Stimulated activated CD4-positive, alpha-beta T cell treated with anti-CD3 and anti-CD28 coated beads, Interleukin-12 subunit alpha, Interleukin-12 subunit beta, amount 100 ng/mL, for 48 hours (primary cell): ENCODE measurements around the gene CHST15.

Experiments
- DNase-seq, 3 donors: peaks; one replicate each; pipeline ENCODE4 v3.0.0-alpha.2; 2020; ENCODE audit warnings: low read depth in 2 of 3, low spot score in 1 of 3

The CHST15 gene, protein sequence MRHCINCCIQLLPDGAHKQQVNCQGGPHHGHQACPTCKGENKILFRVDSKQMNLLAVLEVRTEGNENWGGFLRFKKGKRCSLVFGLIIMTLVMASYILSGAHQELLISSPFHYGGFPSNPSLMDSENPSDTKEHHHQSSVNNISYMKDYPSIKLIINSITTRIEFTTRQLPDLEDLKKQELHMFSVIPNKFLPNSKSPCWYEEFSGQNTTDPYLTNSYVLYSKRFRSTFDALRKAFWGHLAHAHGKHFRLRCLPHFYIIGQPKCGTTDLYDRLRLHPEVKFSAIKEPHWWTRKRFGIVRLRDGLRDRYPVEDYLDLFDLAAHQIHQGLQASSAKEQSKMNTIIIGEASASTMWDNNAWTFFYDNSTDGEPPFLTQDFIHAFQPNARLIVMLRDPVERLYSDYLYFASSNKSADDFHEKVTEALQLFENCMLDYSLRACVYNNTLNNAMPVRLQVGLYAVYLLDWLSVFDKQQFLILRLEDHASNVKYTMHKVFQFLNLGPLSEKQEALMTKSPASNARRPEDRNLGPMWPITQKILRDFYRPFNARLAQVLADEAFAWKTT

DNA sequence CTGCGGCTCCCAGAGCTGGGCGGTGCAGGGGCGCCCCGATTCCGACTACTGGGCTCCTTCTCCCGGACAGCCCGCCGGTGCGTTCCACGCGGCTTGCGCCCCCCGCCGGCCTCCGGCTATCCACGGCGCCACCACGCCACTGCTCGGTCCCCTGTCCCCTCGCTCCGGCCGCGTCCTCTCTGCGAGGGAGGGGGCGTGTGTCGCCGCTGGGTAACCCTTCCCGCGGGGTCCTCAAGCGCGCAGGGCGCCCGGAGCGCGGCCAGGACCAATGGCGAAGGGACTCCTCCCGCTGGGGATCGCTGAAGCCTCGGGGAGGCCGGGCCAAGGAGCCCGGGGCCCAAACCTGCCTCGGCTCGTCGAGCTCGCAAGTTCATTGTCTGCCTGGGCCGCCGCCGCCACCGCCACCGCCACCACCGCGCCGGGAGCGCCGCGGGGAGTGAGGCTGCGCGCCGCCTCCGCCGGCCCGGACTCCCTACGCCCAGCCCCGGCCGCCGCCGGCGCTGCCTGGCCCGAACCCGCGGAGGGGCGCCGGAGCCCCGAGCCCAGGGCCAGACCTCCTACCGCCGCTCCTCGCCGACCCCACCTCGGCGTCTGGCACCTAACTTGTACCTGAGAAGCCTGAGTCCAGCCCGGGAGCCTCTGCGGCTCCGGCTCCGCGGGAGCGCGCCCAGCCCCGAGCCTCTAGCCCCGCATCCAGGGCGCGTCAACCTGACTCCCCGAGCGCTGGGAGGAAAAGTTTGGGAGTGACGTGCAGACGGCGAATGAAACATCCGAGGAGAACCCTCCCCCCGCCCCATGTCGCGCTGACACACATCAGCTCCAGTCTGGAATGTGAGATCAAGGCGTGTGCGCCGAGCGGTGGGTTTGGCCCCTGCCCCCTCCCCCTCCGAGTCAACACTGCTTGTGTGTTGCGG, at the start of gene CHST15:
Gene CHST15, minus strand, starts transcription at position 739 of the 914 bp plus-strand sequence. CDS start 47,386 bp downstream, outside the sequence.
- no peak for DNase-seq

DNA sequence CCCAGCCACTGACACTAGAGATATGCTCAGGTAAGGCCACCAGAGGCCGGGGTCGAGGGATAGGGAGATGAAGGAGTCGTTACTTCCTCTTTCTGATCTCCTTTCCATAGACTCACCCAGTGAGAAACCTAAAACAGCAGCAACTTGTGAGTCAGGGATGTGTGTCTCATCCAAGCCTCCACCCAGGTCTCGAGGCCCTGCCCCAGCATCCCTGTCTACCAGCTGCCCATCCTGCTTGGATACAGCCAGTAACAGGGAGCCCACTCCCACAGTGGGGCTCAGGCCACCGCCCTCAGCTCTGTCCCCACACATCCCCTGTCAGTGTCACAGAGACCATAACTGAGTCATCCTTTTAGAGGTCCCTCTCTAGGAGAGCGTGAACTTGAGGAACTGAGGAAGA, 49.6 kb upstream of the CHST15 start:
- no peak for DNase-seq

DNA sequence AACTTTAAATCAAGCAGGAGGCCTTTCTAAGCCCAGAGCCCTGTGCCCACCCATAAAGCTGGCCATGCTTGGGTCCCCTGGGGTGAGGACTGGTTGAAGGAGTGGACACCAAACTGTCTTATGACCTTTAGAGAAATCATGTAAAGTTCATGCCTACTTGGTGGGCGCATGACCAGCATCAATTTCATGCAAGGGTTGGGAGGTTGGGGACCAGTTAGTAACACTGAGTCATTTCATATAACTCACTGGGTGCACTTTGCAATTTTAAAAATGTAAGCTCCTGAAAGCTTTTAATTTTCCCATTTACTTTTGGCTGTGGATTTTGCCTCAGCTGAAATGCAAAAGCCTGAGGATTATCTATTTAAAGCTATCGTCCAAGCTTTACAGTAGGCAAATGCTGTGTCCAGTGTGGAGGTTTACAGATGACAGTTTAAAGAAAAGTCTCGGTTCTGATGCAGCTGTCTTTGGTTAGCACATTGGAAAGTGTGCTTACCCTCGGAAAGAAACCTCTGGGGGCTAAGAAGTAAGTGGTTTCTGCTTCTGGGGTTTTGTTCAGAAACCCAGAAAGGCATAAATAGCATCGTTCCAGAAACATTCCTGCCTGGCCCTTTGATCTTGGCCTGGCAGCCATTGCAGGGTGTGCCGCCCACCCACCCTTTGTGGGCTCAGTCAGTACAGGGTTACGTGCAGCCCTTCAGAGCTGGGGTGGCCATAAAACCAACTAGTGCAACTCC, 48.8 kb upstream of the CHST15 start:
- DNase-seq: no peak

DNA sequence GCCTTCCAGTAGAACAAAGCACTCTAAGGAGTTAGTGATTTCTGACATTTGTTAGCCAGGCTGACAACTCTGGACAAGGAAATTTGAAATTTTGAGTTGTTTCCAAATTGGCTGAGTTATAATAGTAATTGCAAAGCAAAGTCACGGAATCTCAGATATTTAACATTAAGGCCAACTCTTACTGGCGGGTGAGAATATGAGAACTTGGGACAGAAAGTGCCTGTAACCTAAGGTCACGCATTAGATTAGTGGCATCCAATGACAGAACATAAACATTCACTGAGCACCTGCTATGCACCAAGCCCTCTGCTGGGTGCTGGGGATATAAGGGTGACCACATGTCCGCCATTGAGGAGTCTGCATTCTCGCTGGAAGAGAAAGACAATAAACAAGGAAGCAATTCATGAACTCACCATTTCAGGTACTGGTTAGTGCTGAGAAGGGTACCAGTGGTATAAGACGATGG, 45.5 kb upstream of the CHST15 start:
- DNase-seq: no peak

DNA sequence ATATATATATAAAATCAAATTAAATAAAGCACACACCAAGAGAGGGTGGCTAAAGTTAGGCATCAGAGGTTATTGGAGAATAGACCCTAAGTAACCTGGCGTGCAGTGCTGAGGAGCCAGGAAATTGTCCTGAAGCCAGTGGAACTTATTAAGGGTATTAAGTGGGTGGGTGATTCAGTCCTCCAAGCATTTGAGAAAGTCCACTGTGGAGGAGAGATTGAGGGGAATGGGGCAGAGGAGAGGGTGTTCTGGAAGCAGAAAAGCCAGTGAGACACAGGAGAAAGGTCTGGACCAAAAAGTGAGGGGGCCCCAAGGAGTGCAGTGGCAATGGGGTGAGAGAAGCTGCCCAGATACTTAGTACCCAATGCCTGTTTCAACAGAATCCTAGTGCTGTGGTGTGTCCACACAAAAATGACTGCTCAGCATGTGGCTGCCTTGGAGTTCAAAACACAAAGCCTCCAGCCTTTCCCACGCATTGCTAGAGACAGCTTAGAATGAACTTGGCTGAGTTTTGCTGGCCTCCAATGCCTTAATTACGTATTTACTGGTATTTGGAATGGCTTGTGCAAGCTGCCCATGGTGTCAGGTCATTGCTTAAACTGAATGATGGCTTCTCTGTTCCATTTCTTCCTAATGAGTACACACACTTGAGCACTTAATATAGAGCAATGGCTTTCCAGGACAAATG, 44.9 kb upstream of the CHST15 start:
- no peak for DNase-seq

DNA sequence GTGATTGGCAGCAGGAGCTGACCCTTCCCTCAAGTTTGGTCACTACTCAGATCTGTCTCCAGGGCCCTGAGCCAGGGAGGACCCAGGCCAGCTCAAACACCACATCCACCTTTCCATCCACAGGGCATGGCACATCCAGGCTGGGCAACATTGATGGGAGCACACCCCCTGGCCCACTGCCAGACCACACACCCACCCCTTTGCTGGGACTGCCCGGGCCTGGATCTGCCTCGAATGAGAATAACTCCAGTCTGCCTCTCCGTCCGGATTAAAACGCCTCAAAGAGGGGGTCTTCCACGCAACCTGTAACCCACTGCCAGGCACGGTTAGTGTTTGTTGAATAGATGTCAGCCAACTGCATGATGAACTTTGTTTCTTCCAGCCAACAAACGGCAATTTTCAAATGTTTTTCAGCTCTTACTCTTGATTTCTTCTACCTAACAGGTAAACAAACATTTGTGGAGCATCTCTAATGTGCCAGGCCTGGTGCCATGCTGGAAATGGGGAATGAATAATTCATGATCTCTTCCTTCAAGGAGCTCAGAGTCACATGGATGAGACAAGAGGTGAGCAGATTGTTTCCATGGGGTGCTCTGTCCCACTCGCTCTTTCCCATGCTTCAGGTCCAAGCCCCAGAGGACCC, 41.0 kb upstream of the CHST15 start:
- no peak for DNase-seq

DNA sequence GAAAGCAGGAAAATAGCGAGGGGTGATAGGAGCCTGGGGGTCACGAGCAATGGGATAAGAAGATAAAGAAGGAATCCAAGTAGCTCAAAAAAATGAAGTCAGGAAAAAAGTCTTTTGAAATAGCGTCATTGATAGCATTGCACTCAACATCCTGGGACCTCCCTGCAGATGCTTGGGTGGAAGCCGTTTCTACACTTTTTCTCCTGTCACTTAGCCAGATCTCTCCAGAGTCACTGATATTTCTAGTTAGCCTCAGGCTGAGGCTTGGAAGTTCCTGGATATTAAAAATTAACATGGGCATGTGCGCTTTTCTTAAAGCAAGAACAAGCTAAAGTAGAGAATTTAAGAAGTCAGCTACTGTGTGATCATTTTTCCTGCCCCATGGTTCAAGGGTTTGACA, 39.5 kb upstream of the CHST15 start:
- no peak for DNase-seq

DNA sequence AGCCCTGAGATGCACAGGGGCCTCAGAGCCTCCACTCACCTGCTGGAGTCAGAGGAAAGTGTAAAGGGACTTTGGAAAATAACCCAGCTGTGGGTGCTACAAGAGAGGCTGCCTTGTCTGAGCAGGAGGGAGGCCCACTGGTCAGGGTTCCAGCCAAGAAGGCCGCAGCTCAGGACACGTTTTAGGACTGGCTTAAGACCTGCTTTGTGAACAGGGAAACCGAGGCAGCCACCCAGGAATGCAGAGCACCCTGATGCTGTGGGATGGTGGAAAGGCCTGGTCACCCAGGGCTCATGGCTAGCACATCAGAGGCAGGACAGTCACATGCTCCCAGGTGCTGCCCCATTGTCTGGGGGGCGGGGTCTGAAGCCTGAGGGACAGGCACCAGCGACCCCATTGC, 38.9 kb upstream of the CHST15 start:
- DNase-seq: no peak

DNA sequence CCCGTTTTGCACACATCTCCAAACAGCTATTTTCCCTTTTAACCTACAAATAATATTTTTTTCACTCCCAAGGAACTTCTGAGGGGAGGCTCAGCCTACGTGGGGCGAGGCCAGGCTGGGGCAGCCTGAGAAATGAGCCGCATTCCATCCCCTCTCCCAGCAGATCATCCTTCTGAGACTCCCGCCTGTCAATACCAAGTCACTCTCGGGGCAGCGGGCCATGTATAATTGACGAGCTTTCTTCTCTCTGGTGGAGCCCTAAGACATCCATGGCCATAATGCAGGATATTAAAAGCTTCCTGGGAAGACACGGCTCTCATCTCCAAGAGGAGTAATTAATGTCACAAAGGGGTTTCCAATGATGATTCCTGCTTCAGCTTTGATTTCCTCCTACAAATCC, 37.8 kb upstream of the CHST15 start:
- DNase-seq: no peak

DNA sequence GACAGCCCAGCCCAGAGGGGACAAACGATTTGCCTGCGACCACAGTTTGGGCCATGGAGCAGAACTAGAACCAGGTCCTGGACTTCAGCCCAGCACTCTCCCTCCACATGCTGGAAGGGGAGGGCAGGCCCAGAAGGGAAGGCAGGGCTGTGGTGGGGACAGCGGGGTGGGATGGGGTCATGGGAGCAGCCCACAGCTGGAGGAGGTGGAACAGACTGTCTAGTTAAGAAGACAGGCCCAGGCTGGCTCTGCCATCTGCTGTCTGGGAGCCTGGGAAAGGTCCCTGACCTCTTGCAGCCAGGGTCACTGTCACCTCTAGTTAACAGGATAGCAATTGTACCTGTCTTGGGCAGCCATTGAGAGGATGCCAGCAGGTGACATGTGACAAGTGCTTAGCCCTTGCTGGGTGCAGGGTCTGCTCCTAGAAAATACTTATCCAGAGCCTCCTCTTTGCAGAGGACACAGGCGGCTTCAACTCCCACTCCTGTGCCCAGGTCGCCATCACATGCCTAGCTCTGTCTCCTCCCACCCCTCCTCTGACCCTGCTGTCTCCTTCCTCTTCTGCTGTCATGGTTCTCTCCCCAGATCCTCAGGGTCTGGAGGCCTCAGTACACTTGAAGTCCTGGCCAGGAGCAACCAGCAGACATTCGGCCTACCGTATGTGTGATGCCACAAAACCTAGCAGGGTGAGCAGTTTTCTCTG, 37.0 kb upstream of the CHST15 start:
- DNase-seq: no peak

DNA sequence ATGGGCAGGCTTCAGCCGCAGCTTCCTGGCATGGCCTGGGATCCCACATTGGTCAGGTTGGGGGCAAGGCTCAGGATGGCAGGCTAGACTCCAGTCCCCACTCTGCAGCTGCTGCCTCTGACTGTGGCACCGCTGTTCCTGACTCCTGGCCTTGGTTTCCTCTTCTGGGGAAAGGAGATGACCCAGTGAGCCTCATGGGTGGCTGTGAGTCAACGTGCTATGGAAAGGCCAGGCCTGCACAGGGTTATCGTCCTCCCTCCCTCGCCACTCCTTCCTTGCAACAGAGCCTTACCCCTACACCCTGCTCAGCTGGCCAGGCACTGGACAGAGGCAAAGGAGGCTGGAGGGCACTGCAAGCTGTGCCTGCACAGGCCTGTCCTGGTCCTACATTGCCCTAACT, 36.1 kb upstream of the CHST15 start:
- no peak for DNase-seq

DNA sequence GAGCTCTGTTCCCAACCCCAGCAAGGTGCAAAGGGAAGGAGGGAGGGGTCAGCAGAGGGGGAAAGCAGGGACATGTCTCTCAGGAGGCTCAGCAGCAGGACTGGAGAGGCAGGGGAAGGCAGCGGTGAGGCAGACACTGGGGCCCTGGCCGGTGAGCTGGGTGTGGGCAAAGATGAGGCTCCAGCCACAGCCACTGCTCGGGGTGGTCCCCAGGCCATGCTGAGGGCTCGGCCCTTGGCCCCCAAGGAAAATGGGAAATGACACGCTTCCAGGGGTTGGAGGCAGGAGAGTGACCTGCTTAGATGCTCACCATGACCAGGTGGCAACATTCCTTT, 35.4 kb upstream of the CHST15 start:
- DNase-seq: no peak

DNA sequence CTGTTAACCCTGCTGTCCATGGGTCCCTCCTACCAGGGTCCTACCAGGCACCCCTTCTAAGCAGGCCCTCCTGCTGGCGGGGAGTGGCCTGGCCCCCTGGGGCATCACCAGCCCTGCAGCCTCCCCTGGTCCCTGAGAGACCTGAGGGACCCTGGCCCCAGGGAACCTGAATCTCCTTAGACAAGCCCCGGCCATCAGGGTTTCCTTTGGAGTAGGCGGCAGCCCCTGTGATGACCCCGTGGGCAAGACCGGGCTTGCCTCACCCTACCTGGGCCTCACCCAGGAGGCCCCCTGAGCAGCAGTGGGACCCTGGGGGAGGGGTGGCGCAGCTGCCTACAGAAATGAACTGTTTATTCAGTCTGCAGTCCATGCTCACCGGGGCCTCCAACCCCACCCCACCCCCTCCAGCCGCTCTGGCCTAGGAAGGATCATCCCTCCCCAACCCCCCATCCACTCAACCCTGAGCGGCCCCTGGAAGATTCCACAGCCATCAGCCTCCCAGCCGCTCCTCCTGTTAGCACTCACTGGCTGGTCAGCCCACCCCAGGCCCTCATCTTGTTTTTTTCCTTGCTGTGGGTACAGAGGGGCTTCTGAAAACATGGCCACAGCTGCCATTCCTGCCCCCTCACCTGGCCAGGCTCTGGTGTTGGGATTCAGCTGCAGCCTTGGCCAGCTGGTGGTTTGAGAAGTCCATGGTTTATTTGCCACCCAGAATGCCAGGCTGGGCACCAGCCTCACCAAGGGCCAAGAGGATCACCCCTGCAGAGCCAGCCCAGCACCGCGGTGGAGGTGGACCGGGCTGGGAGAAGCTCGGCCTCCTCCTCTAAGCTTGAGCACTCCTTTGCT, 34.8 kb upstream of the CHST15 start:
- DNase-seq: no peak

DNA sequence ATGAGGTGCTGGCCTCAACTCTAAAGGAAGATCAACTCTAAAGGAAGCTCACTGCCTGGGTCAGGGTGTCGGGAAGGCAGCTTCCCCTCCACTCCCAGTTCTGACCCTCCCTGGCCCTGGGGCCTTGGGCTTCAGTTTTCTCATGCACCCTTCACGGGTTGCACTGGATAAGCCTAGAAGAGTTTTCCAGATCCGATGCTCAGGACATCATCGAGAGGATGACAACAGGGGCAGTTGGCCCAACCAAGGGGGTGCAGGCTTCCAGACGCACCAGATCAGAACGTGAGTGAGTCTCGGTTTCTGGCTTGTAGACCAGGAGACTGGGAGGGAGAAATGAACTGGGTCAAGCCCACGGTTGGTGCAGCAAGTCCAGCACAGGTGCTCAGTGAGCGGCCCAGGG, 34.2 kb upstream of the CHST15 start:
- no peak for DNase-seq

DNA sequence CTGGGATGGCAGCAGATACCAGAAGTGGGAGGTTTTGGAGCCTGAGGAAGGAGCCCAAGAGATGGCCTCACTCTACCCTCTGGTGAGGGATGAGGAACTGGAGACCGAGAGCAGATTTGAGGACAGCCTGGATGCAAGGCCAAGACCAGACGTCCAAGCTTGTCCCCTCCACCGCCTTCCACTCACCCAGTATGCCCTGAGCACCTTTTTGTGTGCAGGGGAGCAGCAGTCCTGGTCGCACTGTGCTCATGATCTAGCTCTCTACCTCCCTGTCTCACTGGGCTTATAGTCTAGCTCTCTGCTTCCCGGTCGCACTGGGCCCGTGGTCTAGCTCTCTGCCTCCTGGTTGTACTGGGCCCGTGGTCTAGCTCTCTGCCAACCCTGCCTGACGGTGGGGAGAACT, 33.6 kb upstream of the CHST15 start:
- DNase-seq: no peak

DNA sequence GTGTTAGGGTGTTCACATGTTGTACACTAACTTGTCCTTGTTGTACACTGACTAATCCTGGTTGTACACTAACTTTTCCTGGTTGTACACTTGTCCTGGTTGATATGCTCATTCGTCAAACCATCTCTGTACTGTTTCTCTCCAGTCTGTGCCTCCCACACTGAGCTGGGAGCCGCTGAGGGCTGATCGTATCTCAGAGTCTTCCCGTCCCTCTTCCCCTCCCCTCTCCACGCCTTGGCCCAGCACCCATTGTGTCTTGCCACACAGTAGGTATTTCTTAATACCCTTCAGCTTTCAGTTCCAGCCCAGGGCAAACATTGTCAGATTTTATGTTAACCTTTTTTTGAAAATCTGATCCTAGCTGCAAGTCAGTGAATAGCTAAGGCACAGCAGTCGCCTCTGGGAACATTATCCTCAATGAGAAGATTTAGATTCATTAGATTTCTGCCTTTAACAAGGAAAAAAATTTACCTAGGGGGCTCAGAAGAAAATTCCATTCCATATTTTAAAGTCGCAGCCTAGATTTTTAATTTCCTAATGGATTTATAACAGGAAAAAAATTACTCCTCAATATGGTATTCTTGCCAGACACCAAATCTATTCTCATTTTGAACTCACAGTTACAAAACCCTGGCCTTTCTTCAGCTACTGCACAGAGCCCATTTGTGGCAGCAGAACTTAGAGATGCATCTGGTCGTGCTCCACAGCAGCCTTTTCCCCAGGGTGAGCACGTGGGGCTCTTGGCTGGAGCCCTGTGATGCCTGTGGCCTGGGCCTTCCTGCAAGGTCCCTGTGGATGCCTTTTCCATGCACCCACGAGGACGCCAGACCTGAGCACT, 33.0 kb upstream of the CHST15 start:
- DNase-seq: no peak

DNA sequence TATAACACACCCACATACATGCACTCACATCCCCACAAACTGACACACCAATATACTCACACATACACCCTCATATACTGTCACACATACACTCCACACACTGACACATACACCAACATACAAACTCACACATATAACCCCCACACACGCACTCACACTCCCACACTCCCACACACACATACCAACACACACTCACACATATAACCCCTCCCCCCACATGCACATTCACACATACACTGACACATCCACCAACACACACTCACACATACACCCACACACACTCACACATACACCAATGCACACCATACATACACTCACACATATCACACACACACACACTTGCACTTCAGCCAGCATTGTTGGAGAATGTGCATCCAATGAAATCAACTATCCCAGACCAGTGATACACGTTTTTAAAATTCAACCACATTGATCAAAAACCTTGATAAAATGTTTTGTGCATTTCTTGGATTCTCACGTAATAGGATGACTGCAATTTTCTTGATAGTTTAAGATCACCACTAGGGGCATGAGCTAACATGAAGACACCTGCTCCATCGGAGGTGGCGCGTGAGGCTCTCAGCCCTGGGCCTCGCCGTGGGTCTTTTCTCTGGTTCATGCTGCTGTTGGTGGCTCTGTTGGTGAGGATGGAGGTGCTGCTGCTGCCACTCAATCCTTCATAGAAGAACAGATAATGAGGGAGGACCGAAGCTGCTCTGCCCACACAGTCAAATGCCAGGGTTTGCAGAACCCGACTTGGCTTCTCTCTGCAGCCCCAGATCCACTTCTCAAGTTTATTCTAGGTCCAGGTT, 32.1 kb upstream of the CHST15 start:
- DNase-seq: no peak
